ENCODE data around the gene EFNA4.

GRCh38 chr1:155116113-155116764 is 52.7 kb downstream of the EFNA4 start:
- TF ChIP-seq GATA2 (IDR thresholded peaks at IDR 0.05; ENCODE audit: low read depth, low read length) (no peak), GATA3 (IDR thresholded peaks at IDR 0.05; ENCODE audit: low read depth, low read length) (no peak)
